ENCODE results near the gene DUS3L.

DUS3L gene, protein sequence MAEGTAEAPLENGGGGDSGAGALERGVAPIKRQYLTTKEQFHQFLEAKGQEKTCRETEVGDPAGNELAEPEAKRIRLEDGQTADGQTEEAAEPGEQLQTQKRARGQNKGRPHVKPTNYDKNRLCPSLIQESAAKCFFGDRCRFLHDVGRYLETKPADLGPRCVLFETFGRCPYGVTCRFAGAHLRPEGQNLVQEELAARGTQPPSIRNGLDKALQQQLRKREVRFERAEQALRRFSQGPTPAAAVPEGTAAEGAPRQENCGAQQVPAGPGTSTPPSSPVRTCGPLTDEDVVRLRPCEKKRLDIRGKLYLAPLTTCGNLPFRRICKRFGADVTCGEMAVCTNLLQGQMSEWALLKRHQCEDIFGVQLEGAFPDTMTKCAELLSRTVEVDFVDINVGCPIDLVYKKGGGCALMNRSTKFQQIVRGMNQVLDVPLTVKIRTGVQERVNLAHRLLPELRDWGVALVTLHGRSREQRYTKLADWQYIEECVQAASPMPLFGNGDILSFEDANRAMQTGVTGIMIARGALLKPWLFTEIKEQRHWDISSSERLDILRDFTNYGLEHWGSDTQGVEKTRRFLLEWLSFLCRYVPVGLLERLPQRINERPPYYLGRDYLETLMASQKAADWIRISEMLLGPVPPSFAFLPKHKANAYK

DNA sequence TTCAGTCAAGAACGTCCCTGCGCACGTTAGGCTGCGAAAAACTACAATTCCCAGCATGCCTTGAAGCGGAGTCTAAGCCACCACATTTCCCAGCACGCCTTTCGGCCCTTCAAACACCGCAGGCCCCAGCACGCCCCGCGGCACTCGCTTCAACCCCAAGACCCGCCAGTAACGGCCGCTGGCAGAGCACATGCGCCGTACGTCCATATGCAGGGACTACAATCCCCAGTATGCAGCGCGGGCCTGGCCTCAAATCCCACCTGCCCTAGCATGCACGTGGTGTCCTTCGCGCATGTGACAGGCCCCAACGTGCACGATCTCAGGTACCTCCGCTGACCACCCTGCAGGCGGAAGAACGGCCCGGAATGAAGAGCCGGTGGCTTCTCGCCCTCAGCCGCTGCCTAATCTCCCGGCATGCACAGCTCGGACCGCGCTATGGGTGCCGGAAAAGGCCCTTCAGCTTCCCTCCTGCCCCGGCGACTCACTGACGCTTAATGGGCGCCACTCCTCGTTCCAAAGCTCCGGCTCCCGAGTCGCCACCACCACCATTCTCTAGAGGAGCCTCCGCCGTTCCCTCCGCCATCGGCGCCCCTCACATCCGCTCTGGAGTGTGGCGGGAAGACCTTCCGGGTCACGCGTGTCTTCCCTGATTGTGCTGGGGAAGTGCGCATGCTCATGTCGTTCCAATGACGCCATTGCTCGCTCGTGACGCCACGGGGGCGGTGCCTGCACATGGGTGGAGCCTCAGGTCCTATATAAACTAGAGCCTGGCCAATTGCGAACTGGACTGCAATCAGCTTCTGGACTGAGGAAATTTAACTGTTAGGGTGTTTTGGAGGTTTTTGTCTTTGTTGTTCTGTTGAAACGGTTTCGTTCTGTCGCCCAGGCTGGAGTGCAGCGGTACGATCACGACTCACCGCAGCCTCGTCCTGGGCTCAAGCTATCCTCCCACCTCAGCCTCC lies at the start of gene DUS3L:
Gene DUS3L, minus strand, starts transcription at position 605 of the 962 bp plus-strand sequence. Its CDS starts 22 bp downstream, at position 583.
- Mint-ChIP-seq H3K4me3 (peak within 1 kb of the TSS; percentile 99), H3K4me1 (ENCODE audit: low read depth) (peaks cover 7% of the 10 kb centered on the region), H3K36me3 (ENCODE audit: low read depth) (peaks cover 24% of the 10 kb centered on the region), H3K27ac (peak within 1 kb of the TSS; percentile 100), H3K9me3 (no peaks in the 10 kb centered on the region), H3K27me3 (ENCODE audit: low read depth) (no peaks in the 10 kb centered on the region)

DNA sequence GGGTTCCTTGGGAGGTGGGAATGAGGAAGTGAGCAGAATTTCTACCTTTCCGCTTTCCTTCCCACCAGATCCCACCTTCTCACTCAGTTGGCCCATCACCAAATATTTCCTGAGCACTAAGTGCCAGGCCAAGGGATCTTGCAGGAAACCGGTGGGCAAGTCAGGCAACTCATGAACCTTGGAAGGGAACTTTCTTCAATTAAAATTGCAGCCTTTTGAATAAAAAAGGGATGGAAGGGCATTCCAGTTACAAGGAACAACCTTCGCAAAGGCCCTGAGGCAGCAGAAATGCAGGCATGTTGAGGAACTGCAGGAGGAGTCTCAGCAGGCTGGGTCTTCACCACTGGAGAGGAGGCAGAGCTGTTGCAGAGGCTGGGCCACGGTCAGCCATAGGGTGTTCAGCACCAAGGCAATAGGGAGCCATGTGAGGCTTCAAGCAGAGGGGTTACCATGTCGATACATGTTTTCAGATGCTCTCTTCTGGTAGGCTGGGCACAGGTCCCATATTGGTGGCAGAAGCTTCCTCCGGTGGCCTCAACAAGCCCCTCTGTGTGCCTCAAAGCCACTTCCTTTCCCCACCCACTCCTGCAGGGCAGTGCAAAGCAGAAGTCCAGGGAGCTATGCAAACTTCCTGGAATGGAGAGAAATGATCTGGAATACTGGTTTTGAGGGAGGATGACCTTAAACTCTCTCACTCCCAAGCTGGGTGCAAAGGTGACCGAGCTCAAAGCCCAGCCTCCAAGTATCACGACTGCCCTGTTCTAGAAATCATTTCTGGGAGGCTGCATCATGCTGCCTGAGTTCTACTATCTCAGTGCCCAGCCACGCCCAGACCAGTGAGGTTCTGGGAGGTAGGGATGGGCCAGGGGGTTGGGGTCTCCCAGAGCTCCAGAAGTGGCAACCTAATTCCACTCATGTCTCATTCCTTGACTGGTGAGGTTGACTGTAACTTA lies 48.4 kb upstream of the DUS3L start, which contains the start of gene FUT6:
Gene FUT6, minus strand, starts transcription at position 638 of the 953 bp plus-strand sequence. CDS start 7,135 bp downstream, outside the sequence.
- peaks cover 3% of the 10 kb centered on the region for H3K4me1 Mint-ChIP-seq (ENCODE audit: low read depth)
- no peak within 1 kb of the TSS for H3K4me3 Mint-ChIP-seq
- H3K27ac Mint-ChIP-seq, result no peak within 1 kb of the TSS
- no peaks in the 10 kb centered on the region for H3K9me3 Mint-ChIP-seq
- H3K27me3 Mint-ChIP-seq (ENCODE audit: low read depth), result peaks cover 8% of the 10 kb centered on the region
- H3K36me3 Mint-ChIP-seq (ENCODE audit: low read depth), result no peaks in the 10 kb centered on the region

DNA sequence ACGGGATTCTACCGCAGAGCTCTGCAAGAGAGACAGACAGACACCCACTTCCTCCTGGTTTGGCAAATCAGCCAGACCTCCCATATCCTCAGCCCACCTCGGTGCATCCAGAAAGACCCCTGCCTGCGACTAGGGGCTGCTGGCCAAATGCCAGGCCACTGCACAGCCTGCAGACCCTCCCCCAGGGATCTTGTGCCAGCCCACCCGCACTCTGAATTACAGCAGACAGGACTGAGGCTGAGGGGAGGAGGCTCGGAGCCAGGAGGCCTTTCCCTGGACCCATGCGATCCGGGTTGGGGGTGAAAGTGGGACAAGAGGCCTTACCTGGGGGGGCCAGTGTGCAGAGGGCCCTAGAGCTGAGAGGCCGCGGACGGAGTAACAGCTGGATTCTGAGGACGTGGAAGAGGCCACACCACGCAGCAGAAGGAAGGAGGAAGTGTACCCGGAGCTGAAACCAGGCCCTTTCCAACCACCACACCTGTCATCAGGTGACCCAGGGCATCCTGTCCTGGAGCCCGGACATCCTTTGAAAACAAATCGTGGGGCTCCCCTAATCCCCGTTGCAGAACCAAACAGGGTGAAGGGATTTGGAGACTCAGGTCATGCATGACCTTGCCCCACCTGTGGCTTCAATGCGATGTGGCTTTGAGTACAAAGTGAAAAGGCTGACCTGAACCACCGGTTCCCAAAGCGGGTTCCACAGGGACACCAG lies 47.5 kb upstream of the DUS3L start:
- Mint-ChIP-seq H3K4me1 (ENCODE audit: low read depth) (peaks cover 3% of the 10 kb centered on the region), H3K4me3 (no peak overlapping the region), H3K36me3 (ENCODE audit: low read depth) (no peaks in the 10 kb centered on the region), H3K27ac (no peak overlapping the region), H3K27me3 (ENCODE audit: low read depth) (peaks cover 8% of the 10 kb centered on the region), H3K9me3 (no peaks in the 10 kb centered on the region)

DNA sequence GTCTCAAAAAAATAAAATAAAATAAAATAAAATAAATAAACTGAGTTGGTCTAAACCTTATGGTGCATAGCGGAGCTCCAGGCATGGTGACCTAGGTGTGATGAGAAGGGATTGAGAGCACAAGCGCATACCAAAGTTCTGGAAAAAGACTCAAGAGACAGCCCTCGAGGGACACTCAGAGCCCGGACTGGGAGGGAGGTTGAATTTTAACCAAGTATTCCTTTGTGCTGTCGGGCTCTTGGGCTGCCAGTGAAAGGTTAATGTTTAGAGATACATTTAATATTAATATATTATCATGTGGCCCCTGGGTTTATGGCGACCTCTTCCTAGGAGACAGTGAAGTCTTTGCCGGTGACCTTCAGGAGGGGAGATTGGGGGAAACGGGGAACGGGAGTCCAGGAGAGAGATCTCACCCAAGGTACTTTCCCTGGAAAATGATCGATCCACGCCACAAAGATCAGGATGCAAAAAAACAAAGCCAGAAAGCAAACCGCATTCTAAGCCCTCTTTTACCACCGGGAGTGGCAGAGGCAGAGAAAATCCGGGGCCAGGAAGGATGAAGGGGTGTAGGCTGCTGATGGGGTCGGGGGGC lies 46.9 kb upstream of the DUS3L start:
- H3K27ac Mint-ChIP-seq, result no peak overlapping the region
- H3K27me3 Mint-ChIP-seq (ENCODE audit: low read depth), result peaks cover 8% of the 10 kb centered on the region
- no peaks in the 10 kb centered on the region for H3K9me3 Mint-ChIP-seq
- no peaks in the 10 kb centered on the region for H3K36me3 Mint-ChIP-seq (ENCODE audit: low read depth)
- H3K4me1 Mint-ChIP-seq (ENCODE audit: low read depth), result peaks cover 3% of the 10 kb centered on the region
- H3K4me3 Mint-ChIP-seq, result no peak overlapping the region

DNA sequence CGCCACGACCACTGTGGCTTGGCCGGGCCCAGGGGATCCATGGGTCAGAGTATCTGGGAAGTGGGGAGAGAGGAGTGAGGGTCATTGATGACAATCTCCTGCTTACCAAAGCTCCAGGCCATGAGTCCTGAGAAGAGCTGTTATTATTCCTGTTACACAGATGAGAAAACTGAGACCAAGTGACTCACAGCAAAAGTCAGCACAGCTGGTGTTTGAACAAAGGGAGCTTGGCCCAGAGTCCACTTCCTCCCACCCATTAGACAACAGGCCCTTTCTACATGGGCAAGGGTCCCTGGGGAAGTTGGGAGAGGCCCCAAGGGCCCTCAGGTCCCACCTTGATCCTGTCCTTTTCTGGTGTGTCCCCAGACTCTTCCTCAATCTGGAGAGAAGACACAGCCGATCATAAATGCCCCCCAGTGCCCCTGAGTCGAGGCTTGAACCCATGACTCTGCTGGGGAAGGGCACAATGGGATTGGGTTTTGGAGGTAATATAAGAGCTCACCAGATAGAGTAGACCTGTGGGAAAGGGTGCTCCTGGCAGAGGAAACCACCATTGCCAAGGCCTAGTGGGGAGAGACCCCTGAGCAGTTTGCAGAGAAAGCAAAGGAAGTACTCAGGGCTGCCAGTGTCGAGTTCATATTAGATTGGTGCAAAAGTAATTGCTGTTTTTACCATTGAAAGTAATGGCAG lies 41.7 kb upstream of the DUS3L start:
- Mint-ChIP-seq H3K27me3 (ENCODE audit: low read depth) (peaks cover 4% of the 10 kb centered on the region), H3K4me1 (ENCODE audit: low read depth) (peaks cover 3% of the 10 kb centered on the region)

DNA sequence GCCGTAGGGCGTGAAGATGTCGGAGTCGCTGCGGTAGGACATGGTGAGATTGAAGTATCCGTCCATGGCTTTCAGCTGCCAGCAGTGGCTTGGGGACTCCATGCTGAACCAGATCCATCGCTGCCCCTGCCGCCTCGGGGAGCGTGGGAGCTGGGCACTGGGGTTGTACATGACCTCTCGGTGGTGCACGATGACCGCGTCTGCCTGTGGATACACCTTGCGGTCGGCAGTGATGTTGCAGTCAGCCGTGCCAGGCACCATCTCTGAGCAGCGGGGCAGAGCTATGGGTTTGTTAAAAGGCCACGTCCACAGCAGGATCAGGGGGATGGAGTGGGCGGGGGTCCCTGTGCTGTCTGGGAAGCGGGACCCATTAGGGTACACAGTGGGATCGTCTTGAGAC lies 41.1 kb upstream of the DUS3L start:
- Mint-ChIP-seq H3K27me3 (ENCODE audit: low read depth) (peaks cover 3% of the 10 kb centered on the region), H3K4me3 (no peak overlapping the region), H3K4me1 (ENCODE audit: low read depth) (peaks cover 6% of the 10 kb centered on the region), H3K36me3 (ENCODE audit: low read depth) (no peaks in the 10 kb centered on the region), H3K27ac (no peak overlapping the region), H3K9me3 (no peaks in the 10 kb centered on the region)

More for the DNA sequence above, 41.7 kb upstream of the DUS3L start:
- H3K36me3 Mint-ChIP-seq (ENCODE audit: low read depth), result no peaks in the 10 kb centered on the region
- H3K4me3 Mint-ChIP-seq, result no peak overlapping the region
- H3K27ac Mint-ChIP-seq, result no peak overlapping the region
- no peaks in the 10 kb centered on the region for H3K9me3 Mint-ChIP-seq

DNA sequence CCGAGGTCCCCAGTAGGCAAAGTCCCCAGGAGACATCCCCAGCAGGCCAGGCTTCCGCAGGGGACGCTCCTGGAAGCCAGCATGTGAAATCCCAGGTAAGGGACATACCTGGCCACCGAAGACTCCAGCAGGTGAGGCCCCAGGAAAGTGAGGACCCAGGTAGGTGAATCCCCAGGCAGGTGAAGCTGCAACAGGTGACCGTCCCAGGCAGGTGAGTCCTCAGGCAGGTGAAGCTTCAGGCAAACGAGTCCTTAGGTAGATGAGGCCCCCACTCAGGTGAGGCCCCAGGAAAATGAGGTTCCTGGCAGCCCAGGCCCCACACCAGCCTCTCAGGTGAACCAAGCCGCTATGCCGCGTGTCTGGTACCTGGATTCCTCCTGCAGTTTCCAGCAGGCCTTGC lies 40.2 kb upstream of the DUS3L start:
- H3K27me3 Mint-ChIP-seq (ENCODE audit: low read depth), result peaks cover 3% of the 10 kb centered on the region
- no peak overlapping the region for H3K4me3 Mint-ChIP-seq
- peaks cover 6% of the 10 kb centered on the region for H3K4me1 Mint-ChIP-seq (ENCODE audit: low read depth)

DNA sequence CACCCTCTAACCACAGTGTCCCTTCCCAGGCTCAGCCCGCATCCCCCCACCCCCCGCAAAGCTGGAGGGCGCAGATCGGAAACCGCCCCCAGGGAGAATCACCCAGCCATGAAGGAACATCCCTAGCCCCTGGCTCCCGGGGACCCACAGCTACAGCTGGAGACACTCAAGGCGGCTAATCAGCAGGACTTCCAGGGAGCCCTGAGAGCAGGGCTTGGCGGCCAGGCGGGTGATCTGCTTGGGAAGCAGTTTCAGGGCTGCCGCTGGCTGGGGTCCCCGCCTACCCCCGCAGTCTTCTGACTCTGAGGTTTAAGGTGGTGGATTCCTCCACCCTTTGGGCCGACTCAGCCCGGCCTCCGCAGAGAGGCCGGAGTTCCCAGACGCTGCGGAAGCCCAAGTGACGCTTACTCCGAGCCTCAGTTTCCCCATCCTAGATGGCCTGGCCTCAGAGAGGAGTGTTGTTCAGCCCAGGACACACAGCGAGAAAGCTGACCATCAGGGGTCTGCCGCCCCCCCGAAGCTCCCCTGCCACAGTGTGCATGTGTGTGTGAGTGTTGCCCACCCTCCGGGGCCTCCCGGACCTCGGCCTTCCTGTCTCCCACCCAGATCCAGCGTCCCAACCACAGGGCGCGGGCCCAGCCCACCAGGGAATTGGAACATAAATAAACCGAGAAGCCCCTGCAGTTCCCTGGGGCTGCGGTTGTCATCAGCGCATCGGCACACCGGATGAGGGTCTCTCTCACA lies 38.8 kb upstream of the DUS3L start:
- Mint-ChIP-seq H3K36me3 (ENCODE audit: low read depth) (no peaks in the 10 kb centered on the region), H3K4me3 (peak overlapping the region; percentile 69), H3K9me3 (no peaks in the 10 kb centered on the region), H3K4me1 (ENCODE audit: low read depth) (peaks cover 6% of the 10 kb centered on the region), H3K27ac (no peak overlapping the region), H3K27me3 (ENCODE audit: low read depth) (peaks cover 3% of the 10 kb centered on the region)

More for the DNA sequence above, 40.2 kb upstream of the DUS3L start:
- no peaks in the 10 kb centered on the region for H3K9me3 Mint-ChIP-seq
- no peaks in the 10 kb centered on the region for H3K36me3 Mint-ChIP-seq (ENCODE audit: low read depth)
- H3K27ac Mint-ChIP-seq, result no peak overlapping the region

DNA sequence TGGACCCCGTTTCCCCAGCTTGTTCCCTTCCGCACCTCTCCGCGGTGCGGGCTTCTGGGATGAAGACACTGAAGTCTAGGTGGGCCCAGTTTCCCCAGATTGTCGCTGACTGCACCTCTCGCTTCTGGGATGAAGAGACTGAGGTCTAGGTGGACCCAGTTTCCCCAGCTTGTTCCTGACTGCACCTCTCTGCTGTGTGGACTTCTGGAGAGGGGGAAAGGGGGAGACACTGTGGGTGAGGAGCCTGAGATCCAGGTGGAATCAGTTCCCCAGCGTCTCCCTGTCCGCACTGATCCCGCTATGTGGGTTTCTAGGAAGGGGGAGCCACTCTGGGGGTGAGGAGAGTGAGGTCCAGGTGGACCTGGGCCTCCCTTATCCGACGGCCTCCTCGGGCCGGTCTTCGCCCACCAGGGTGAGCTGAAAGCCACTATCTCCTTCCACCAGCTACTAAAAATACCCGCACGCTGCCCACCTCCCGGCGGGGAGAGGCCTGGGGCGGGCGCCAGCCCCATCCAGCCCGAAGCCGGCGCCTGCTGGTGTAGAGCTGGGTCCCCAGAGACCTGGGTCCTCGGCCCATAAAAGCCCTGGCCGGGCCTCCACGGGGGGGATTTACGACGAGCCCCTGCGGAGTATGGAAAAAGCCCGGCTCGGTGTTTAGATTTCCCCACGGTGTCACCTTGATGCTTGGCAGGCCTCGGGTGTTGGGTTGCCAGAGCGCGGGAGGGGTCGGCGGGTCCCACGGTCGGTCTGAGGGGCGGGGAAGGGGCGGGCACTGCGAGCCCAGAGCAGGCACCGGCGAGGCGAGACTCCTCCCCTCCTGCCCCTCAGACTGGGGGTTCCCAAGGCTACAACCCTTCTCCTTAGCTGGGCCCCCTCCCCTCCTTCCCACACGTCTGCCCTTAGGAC lies 38.0 kb upstream of the DUS3L start:
- peak overlapping the region; percentile 99 for H3K27ac Mint-ChIP-seq
- H3K27me3 Mint-ChIP-seq (ENCODE audit: low read depth), result peaks cover 3% of the 10 kb centered on the region
- H3K9me3 Mint-ChIP-seq, result no peaks in the 10 kb centered on the region
- H3K4me3 Mint-ChIP-seq, result peak overlapping the region; percentile 98
- H3K4me1 Mint-ChIP-seq (ENCODE audit: low read depth), result peaks cover 6% of the 10 kb centered on the region
- no peaks in the 10 kb centered on the region for H3K36me3 Mint-ChIP-seq (ENCODE audit: low read depth)

DNA sequence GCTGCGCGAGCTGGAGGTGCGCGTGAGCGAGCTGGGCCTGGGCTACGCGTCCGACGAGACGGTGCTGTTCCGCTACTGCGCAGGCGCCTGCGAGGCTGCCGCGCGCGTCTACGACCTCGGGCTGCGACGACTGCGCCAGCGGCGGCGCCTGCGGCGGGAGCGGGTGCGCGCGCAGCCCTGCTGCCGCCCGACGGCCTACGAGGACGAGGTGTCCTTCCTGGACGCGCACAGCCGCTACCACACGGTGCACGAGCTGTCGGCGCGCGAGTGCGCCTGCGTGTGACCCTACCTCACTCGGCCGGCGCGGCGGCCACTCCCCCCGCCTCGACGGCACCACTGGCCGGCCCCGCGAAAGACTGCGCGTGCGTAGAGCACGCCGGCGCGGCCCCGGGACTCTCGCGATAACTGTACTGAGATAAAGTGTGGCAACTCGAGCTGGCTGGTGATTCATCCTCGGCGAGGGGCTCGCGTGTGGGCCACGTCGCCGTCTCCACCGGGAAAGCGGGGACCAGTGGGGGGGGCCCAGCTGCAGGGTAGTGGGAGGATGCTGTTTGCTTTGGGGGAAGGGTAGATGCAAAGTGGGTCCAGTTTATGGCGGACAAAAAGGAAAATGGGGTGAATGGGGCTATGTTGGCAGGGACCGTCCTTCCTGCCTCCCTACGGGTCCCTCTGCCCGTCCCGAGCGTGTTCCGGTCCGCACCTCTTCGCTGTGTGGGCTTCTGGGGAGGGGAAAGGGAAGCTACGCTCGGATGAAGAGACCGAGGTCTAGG lies 37.1 kb upstream of the DUS3L start:
- peaks cover 6% of the 10 kb centered on the region for H3K4me1 Mint-ChIP-seq (ENCODE audit: low read depth)
- H3K4me3 Mint-ChIP-seq, result peak overlapping the region; percentile 98
- H3K9me3 Mint-ChIP-seq, result no peaks in the 10 kb centered on the region
- H3K36me3 Mint-ChIP-seq (ENCODE audit: low read depth), result no peaks in the 10 kb centered on the region
- peak overlapping the region; percentile 99 for H3K27ac Mint-ChIP-seq
- peaks cover 3% of the 10 kb centered on the region for H3K27me3 Mint-ChIP-seq (ENCODE audit: low read depth)
